Tibial nerve (tissue), 4 donors: ENCODE measurements around the gene XKR7.

ENCODE experiments used
- CTCF ChIP-seq, 5 experiments: fragments of 200-600 bp in 3 of 5; fragments of 450-650 bp in 2 of 5; sonication (generic) in 3 of 5; IDR thresholded peaks; one replicate each; pipeline ENCODE4 v1.5.1; 2016 to 2019; ENCODE audit warnings: antibody characterized with exemption in 5 of 5, mild to moderate bottlenecking in 3 of 5, moderate library complexity in 2 of 5
- EP300 ChIP-seq, 2 donors: sonication (generic); formaldehyde crosslinking; IDR thresholded peaks; one replicate each; pipeline ENCODE4 v1.6.1; 2017; ENCODE audit warnings: antibody characterized with exemption in 2 of 2, mild to moderate bottlenecking in 1 of 2

GRCh38 chr20:31922181-31922580 is 45.8 kb upstream of the XKR7 start:
- TF ChIP-seq EP300 (IDR thresholded peaks at IDR 0.05) (no peak), CTCF (IDR thresholded peaks at IDR 0.05) (no peak)
